SKM-1 treated with dmso at 0.1 percent for 144 hours (cell line): ENCODE measurements around the gene ARHGEF25.
"Not testable (repeated sequence)": the region's sequence is repeated elsewhere in the genome, so short reads cannot be mapped to it uniquely, and the experiment has no call there.

Source experiments
- DNase-seq: peaks from one replicate; lab custom pipeline; 2025; ENCODE audit not compliant: unreplicated experiment; lab: John Stamatoyannopoulos, UW

The ARHGEF25 gene

GRCh38 chr12:57632958-57633840 is 22.0 kb downstream of the ARHGEF25 start, which contains the start of gene B4GALNT1:
Gene B4GALNT1 (minus strand): TSS chr12:57633201. CDS start chr12:57632132, 1,069 bp downstream.
- DNase-seq: peak; percentile 9

GRCh38 chr12:57636731-57637130 is 25.5 kb downstream of the ARHGEF25 start:
- DNase-seq: not testable (repeated sequence)

GRCh38 chr12:57637364-57637763 is 26.1 kb downstream of the ARHGEF25 start:
- no peak for DNase-seq

GRCh38 chr12:57638096-57638495 is 26.9 kb downstream of the ARHGEF25 start:
- DNase-seq: no peak

GRCh38 chr12:57640175-57641042 is 29.2 kb downstream of the ARHGEF25 start:
- DNase-seq: no peak

GRCh38 chr12:57641699-57642442 is 30.6 kb downstream of the ARHGEF25 start:
- no peak for DNase-seq

GRCh38 chr12:57645990-57646658 is 34.9 kb downstream of the ARHGEF25 start:
- DNase-seq: not testable (repeated sequence)

- not testable (repeated sequence) for DNase-seq
Observed at GRCh38 chr12:57646659-57647049, 35.4 kb downstream of the ARHGEF25 start.

- DNase-seq: no peak
Observed at GRCh38 chr12:57654042-57654441, 42.8 kb downstream of the ARHGEF25 start.

GRCh38 chr12:57655541-57656240 is 44.5 kb downstream of the ARHGEF25 start:
- DNase-seq: no peak

GRCh38 chr12:57656408-57656807 is 45.2 kb downstream of the ARHGEF25 start:
- not testable (repeated sequence) for DNase-seq

GRCh38 chr12:57657744-57658143 is 46.5 kb downstream of the ARHGEF25 start:
- no peak for DNase-seq

GRCh38 chr12:57658890-57659289 is 47.7 kb downstream of the ARHGEF25 start:
- no peak for DNase-seq

- no peak for DNase-seq
Observed at GRCh38 chr12:57661376-57661775, 50.1 kb downstream of the ARHGEF25 start.

- DNase-seq: not testable (repeated sequence)
Observed at GRCh38 chr12:57665066-57665820, 54.0 kb downstream of the ARHGEF25 start.
